Hepatocyte (in vitro differentiated cells): ENCODE data around the gene RCOR3. TPM values are rescaled to one million over a fixed set of nuclear protein-coding genes. Genes with fewer than 3 reads are reported as not detected.
"Not testable (repeated sequence)": the region's sequence is repeated elsewhere in the genome, so short reads cannot be mapped to it uniquely, and the experiment has no call there.

Experiments used
- DNase-seq: peaks from one replicate; pipeline ENCODE4 v3.0.0-alpha.2; 2016; ENCODE audit warnings: low spot score
- H2AFZ ChIP-seq: fragments of 200-600 bp; sonication (generic); 2 replicates; pipeline ENCODE4 v1.6.0; 2016; ENCODE audit warnings: antibody characterized with exemption, mild to moderate bottlenecking
- H3K27ac ChIP-seq: fragments of 200-600 bp; sonication (generic); 2 replicates; pipeline ENCODE4 v1.5.1; 2016; ENCODE audit warnings: mild to moderate bottlenecking
- H3K27me3 ChIP-seq: fragments of 200-600 bp; sonication (generic); 2 replicates; pipeline ENCODE4 v1.6.1; 2016
- H3K36me3 ChIP-seq: fragments of 200-600 bp; sonication (generic); replicated peaks from 2 replicates; pipeline ENCODE4 v1.5.1; 2016; ENCODE audit warnings: low read depth; ENCODE audit not compliant: insufficient read depth
- H3K4me1 ChIP-seq: fragments of 200-600 bp; sonication (generic); 2 replicates; pipeline ENCODE4 v1.5.1; 2016; ENCODE audit warnings: mild to moderate bottlenecking, moderate library complexity; ENCODE audit not compliant: insufficient read depth
- H3K4me2 ChIP-seq: fragments of 200-600 bp; sonication (generic); 2 replicates; pipeline ENCODE4 v1.6.0; 2016
- H3K4me3 ChIP-seq: fragments of 200-600 bp; sonication (generic); 2 replicates; pipeline ENCODE4 v1.5.1; 2016; ENCODE audit warnings: mild to moderate bottlenecking
- H3K79me2 ChIP-seq: fragments of 200-600 bp; sonication (generic); 2 replicates; pipeline ENCODE4 v1.6.0; 2017; ENCODE audit warnings: mild to moderate bottlenecking
- H3K9me2 ChIP-seq: fragments of 200-600 bp; sonication (generic); replicated peaks from 2 replicates; pipeline ENCODE4 v1.6.0; 2017; ENCODE audit warnings: mild to moderate bottlenecking; ENCODE audit not compliant: insufficient read depth
- H3K9me3 ChIP-seq: fragments of 200-600 bp; sonication (generic); 2 replicates; pipeline ENCODE4 v1.5.1; 2016; ENCODE audit warnings: low read depth, mild to moderate bottlenecking
- H4K20me1 ChIP-seq: fragments of 200-600 bp; sonication (generic); 2 replicates; pipeline ENCODE4 v1.6.0; 2016; ENCODE audit warnings: mild to moderate bottlenecking; ENCODE audit not compliant: insufficient read depth, poor library complexity, severe bottlenecking
- CTCF ChIP-seq: fragments of 200-600 bp; sonication (generic); IDR thresholded peaks from 2 replicates; pipeline ENCODE4 v1.5.1; 2016; ENCODE audit warnings: antibody characterized with exemption, mild to moderate bottlenecking; ENCODE audit not compliant: poor library complexity
- EZH2 ChIP-seq: fragments of 200-600 bp; sonication (generic); IDR thresholded peaks from 2 replicates; pipeline ENCODE4 v1.6.1; 2016; ENCODE audit warnings: antibody characterized with exemption, mild to moderate bottlenecking, borderline replicate concordance
- EZH2phosphoT487 ChIP-seq: fragments of 200-600 bp; sonication (generic); IDR thresholded peaks from one replicate; pipeline ENCODE4 v1.6.1; 2018; ENCODE audit warnings: antibody characterized with exemption, mild to moderate bottlenecking, low read depth, moderate library complexity; ENCODE audit not compliant: unreplicated experiment, severe bottlenecking
- WGBS: methylation state at CpG from one replicate; pipeline ENCODE4 v1.1.6; 2016; ENCODE audit warnings: low lambda C conversion rate; ENCODE audit errors: missing lambda C conversion rate; 5-methylcytosine and 5-hydroxymethylcytosine counted together
- polyA plus RNA-seq: library from polyadenylated mRNA; unstranded; fragments of >200 nt; fragmentation: Nextera tagmentation; extraction: Ambion mirVana; gene quantifications from 2 replicates; pipeline ENCODE4 v1.2.1, GENCODE V29; 2016
- total RNA-seq: library from RNA; depleted of rRNA; stranded (reverse); fragments of >200 nt; gene quantifications from 2 replicates; pipeline ENCODE4 v1.2.3, GENCODE V29; 2014

The RCOR3 gene
- total and polyA plus RNA-seq, 2 experiments from 2014 or later: 25.0 to 39.6 TPM

- no peak for TF ChIP-seq EZH2phosphoT487
- TF ChIP-seq EZH2: no peak
- TF ChIP-seq CTCF: no peak
- H3K9me2 ChIP-seq: no peaks in the 10 kb centered on the region
- no peaks in the 10 kb centered on the region for H3K27me3 ChIP-seq
- H3K4me1 ChIP-seq: no peaks in the 10 kb centered on the region
- H3K79me2 ChIP-seq: no peaks in the 10 kb centered on the region
- no peaks in the 10 kb centered on the region for H3K9me3 ChIP-seq
- no peak overlapping the region for H3K4me3 ChIP-seq
- no peak overlapping the region for H2AFZ ChIP-seq
- H3K4me2 ChIP-seq: no peak overlapping the region
- H3K36me3 ChIP-seq: no peaks in the 10 kb centered on the region
- 88% methylated on average over 7 of the region's 7 CpGs for WGBS
- no peak overlapping the region for H3K27ac ChIP-seq
- no peak for DNase-seq
- H4K20me1 ChIP-seq: no peaks in the 10 kb centered on the region
Measured at GRCh38 chr1:211229365-211229759, 29.8 kb upstream of the RCOR3 start.

GRCh38 chr1:211231873-211232272 lies 27.3 kb upstream of the RCOR3 start:
- Histone ChIP-seq H3K4me2 (no peak overlapping the region), H3K79me2 (no peaks in the 10 kb centered on the region), H3K9me3 (no peaks in the 10 kb centered on the region), H3K36me3 (no peaks in the 10 kb centered on the region), H3K27ac (no peak overlapping the region), H3K4me3 (no peak overlapping the region), H3K27me3 (no peaks in the 10 kb centered on the region), H3K4me1 (no peaks in the 10 kb centered on the region), H2AFZ (no peak overlapping the region), H4K20me1 (no peaks in the 10 kb centered on the region), H3K9me2 (no peaks in the 10 kb centered on the region)
- DNase-seq: no peak
- TF ChIP-seq EZH2 (no peak), EZH2phosphoT487 (no peak), CTCF (no peak)
- WGBS: 81% methylated on average over 1 of the region's 1 CpG

GRCh38 chr1:211236633-211237320 lies 22.4 kb upstream of the RCOR3 start:
- DNase-seq: no peak
- WGBS: 77% methylated on average over 6 of the region's 6 CpGs
- no peak overlapping the region for H3K4me2 ChIP-seq
- no peaks in the 10 kb centered on the region for H3K9me3 ChIP-seq
- H3K27ac ChIP-seq: no peak overlapping the region
- no peak overlapping the region for H3K4me3 ChIP-seq
- no peaks in the 10 kb centered on the region for H3K36me3 ChIP-seq
- TF ChIP-seq EZH2phosphoT487: no peak
- TF ChIP-seq CTCF: no peak
- H3K4me1 ChIP-seq: no peaks in the 10 kb centered on the region
- no peak overlapping the region for H2AFZ ChIP-seq
- H4K20me1 ChIP-seq: no peaks in the 10 kb centered on the region
- no peaks in the 10 kb centered on the region for H3K27me3 ChIP-seq
- no peaks in the 10 kb centered on the region for H3K79me2 ChIP-seq
- no peaks in the 10 kb centered on the region for H3K9me2 ChIP-seq

- Histone ChIP-seq H3K4me3 (no peak overlapping the region), H3K9me2 (no peaks in the 10 kb centered on the region), H2AFZ (no peak overlapping the region), H3K27me3 (no peaks in the 10 kb centered on the region), H4K20me1 (no peaks in the 10 kb centered on the region), H3K4me2 (no peak overlapping the region), H3K27ac (no peak overlapping the region), H3K79me2 (no peaks in the 10 kb centered on the region), H3K36me3 (no peaks in the 10 kb centered on the region), H3K4me1 (no peaks in the 10 kb centered on the region), H3K9me3 (no peaks in the 10 kb centered on the region)
- no peak for DNase-seq
- no peak for TF ChIP-seq EZH2phosphoT487
- WGBS: 93% methylated on average over 9 of the region's 9 CpGs
Measured at GRCh38 chr1:211237579-211237978, 21.6 kb upstream of the RCOR3 start.

- H3K4me1 ChIP-seq, DNase-seq, H3K79me2 ChIP-seq, H3K4me3 ChIP-seq, H2AFZ ChIP-seq, H3K9me2 ChIP-seq, H3K4me2 ChIP-seq, H3K27ac ChIP-seq, H3K27me3 ChIP-seq, H3K36me3 ChIP-seq, H4K20me1 ChIP-seq, H3K9me3 ChIP-seq: not testable (repeated sequence)
- WGBS: 95% methylated on average over 8 of the region's 8 CpGs
Measured at GRCh38 chr1:211240567-211240966, 18.6 kb upstream of the RCOR3 start.
